IMR-90 (cell line): ENCODE measurements around the gene MAPK1. TPM values are rescaled to one million over a fixed set of nuclear protein-coding genes. Genes with fewer than 3 reads are reported as not detected.

Source experiments
- ATAC-seq: fragments of 200-7000 bp; cut with Tn5 transposase; 2 replicates; pipeline ENCODE4 v1.9.1; 2020; ENCODE audit warnings: low read depth, mild to moderate bottlenecking, moderate library complexity
- BruUV-seq: library from RNA; stranded (reverse); fragments of 400-500 nt; replicated peaks from 2 replicates; lab custom pipeline; 2021; lab: Mats Ljungman, UMichigan
- CTCF ChIA-PET: fragments of 300-600 bp; formaldehyde crosslinking; extraction: SDS; loops from one replicate; lab custom pipeline; 2021; ENCODE audit warnings: antibody characterized with exemption; lab: Yijun Ruan, JAX
- POLR2A ChIA-PET: fragments of 300-600 bp; sonication (Branson Sonifier 250); formaldehyde crosslinking; loops from one replicate; lab custom pipeline; 2022; ENCODE audit warnings: antibody characterized with exemption; ENCODE audit not compliant: unreplicated experiment; lab: Charles Lee
- DNase-seq: peaks from one replicate; pipeline ENCODE4 v3.0.0; 2013
- H2AFZ ChIP-seq: replicated peaks from 2 replicates; pipeline ENCODE3; 2013; ENCODE audit warnings: low read length, mild to moderate bottlenecking; ENCODE audit not compliant: poor library complexity
- H2AK5ac ChIP-seq: 2 replicates; pipeline ENCODE4 v1.6.1; 2013; ENCODE audit warnings: low read depth, low read length, inconsistent platforms
- H2AK9ac ChIP-seq: replicated peaks from 2 replicates; pipeline ENCODE3; 2013; ENCODE audit warnings: mild to moderate bottlenecking, low read depth, low read length, moderate library complexity; ENCODE audit not compliant: poor library complexity
- H2BK120ac ChIP-seq: 2 replicates; pipeline ENCODE4 v1.6.1; 2013; ENCODE audit warnings: low read depth, low read length, inconsistent platforms
- H2BK15ac ChIP-seq: 3 replicates; pipeline ENCODE4 v1.6.1; 2013; ENCODE audit warnings: low read depth, low read length, inconsistent platforms
- H2BK20ac ChIP-seq: 2 replicates; pipeline ENCODE4 v1.6.1; 2013; ENCODE audit warnings: low read depth, mild to moderate bottlenecking, inconsistent platforms, low read length, moderate library complexity
- H2BK5ac ChIP-seq: 2 replicates; pipeline ENCODE4 v1.6.1; 2013; ENCODE audit warnings: mild to moderate bottlenecking, low read depth, low read length, inconsistent platforms; ENCODE audit not compliant: poor library complexity, severe bottlenecking
- H3K14ac ChIP-seq: replicated peaks from 2 replicates; pipeline ENCODE4 v1.6.1; 2013; ENCODE audit warnings: low read depth, low read length, inconsistent platforms
- H3K18ac ChIP-seq: 2 replicates; pipeline ENCODE4 v1.6.1; 2013; ENCODE audit warnings: low read depth, low read length, control low read depth
- H3K23ac ChIP-seq: 2 replicates; pipeline ENCODE4 v1.6.1; 2013; ENCODE audit warnings: low read depth, low read length, inconsistent platforms
- H3K27ac ChIP-seq: 2 replicates; pipeline ENCODE4 v1.5.1; 2013; ENCODE audit warnings: mild to moderate bottlenecking, control low read depth, low read length; ENCODE audit not compliant: insufficient read depth
- H3K27me3 ChIP-seq: 2 replicates; pipeline ENCODE4 v1.6.1; 2013; ENCODE audit warnings: low read length; ENCODE audit not compliant: control insufficient read depth, insufficient read depth
- H3K36me3 ChIP-seq: 2 replicates; pipeline ENCODE4 v1.6.1; 2013; ENCODE audit warnings: low read length, mixed read lengths; ENCODE audit not compliant: control insufficient read depth, insufficient read depth
- H3K4ac ChIP-seq: 2 replicates; pipeline ENCODE4 v1.6.1; 2013; ENCODE audit warnings: low read depth, low read length, inconsistent platforms
- H3K4me1 ChIP-seq: 2 replicates; pipeline ENCODE4 v1.6.1; 2013; ENCODE audit warnings: low read length, mixed read lengths; ENCODE audit not compliant: control insufficient read depth, insufficient read depth
- H3K4me2 ChIP-seq: 2 replicates; pipeline ENCODE4 v1.6.1; 2013; ENCODE audit warnings: low read depth, mild to moderate bottlenecking, control low read depth, low read length, moderate library complexity
- H3K4me3 ChIP-seq: 2 replicates; pipeline ENCODE4 v1.5.1; 2013; ENCODE audit warnings: low read depth, mild to moderate bottlenecking, control low read depth, low read length, moderate library complexity; ENCODE audit not compliant: insufficient read depth
- H3K56ac ChIP-seq: 2 replicates; pipeline ENCODE4 v1.6.1; 2013; ENCODE audit warnings: low read length, inconsistent platforms; ENCODE audit not compliant: insufficient read depth; ENCODE audit errors: extremely low read depth
- H3K79me1 ChIP-seq, 2 experiments: 2 replicates each; pipeline ENCODE4 v1.6.1; 2013; ENCODE audit warnings: low read length in 2 of 2, inconsistent platforms in 1 of 2, low read depth in 1 of 2
- H3K9ac ChIP-seq: 2 replicates; pipeline ENCODE4 v1.6.1; 2013; ENCODE audit warnings: low read depth, low read length, control low read depth
- H3K9me1 ChIP-seq: 2 replicates; pipeline ENCODE4 v1.6.1; 2013; ENCODE audit warnings: low read length, inconsistent platforms; ENCODE audit not compliant: insufficient read depth
- H3K9me3 ChIP-seq: 2 replicates; pipeline ENCODE4 v1.6.1; 2013; ENCODE audit warnings: low read length; ENCODE audit not compliant: control insufficient read depth, insufficient read depth
- H4K20me1 ChIP-seq: 2 replicates; pipeline ENCODE4 v1.6.1; 2013; ENCODE audit warnings: low read length, inconsistent platforms; ENCODE audit not compliant: insufficient read depth
- H4K5ac ChIP-seq: 2 replicates; pipeline ENCODE4 v1.6.1; 2013; ENCODE audit warnings: mild to moderate bottlenecking, low read depth, low read length, control low read depth
- H4K8ac ChIP-seq, 2 experiments: 2 replicates each; pipeline ENCODE4 v1.6.1; 2013; ENCODE audit warnings: low read depth in 2 of 2, low read length in 2 of 2, control low read depth in 1 of 2, inconsistent platforms in 1 of 2
- H4K91ac ChIP-seq: 2 replicates; pipeline ENCODE4 v1.6.1; 2013; ENCODE audit warnings: low read depth, low read length, inconsistent platforms; ENCODE audit not compliant: insufficient read depth
- CEBPB ChIP-seq: IDR thresholded peaks from 2 replicates; pipeline ENCODE4 v1.6.1; 2012; ENCODE audit warnings: low read depth, low read length, improper control_type of control experiment
- MAFK ChIP-seq: IDR thresholded peaks from 2 replicates; pipeline ENCODE4 v1.6.1; 2012; ENCODE audit warnings: low read depth, low read length, improper control_type of control experiment
- MAZ ChIP-seq: IDR thresholded peaks from 2 replicates; pipeline ENCODE4 v1.6.1; 2012; ENCODE audit warnings: low read depth, mild to moderate bottlenecking, low read length, improper control_type of control experiment, moderate library complexity, borderline replicate concordance
- NFE2L2 ChIP-seq: fragments of 150-350 bp; IDR thresholded peaks from 2 replicates; pipeline ENCODE4 v1.6.1; 2016; ENCODE audit warnings: low read depth, mild to moderate bottlenecking, low read length
- POLR2A ChIP-seq: IDR thresholded peaks from 2 replicates; pipeline ENCODE4 v1.6.1; 2012; ENCODE audit warnings: mild to moderate bottlenecking, low read depth, low read length
- RCOR1 ChIP-seq: IDR thresholded peaks from 2 replicates; pipeline ENCODE4 v1.6.1; 2012; ENCODE audit warnings: mild to moderate bottlenecking, low read length, improper control_type of control experiment; ENCODE audit not compliant: insufficient replicate concordance
- SMC3 ChIP-seq: fragments of 150-350 bp; IDR thresholded peaks from 2 replicates; pipeline ENCODE4 v1.6.1; 2016; ENCODE audit warnings: low read depth, mild to moderate bottlenecking, antibody characterized with exemption, low read length, moderate library complexity
- WGBS, 2 experiments: methylation state at CpG; one replicate each; pipeline versions ENCODE4 v1.1.5 to v1.1.7; 2013; ENCODE audit warnings: missing lambda C conversion rate in 2 of 2; ENCODE audit not compliant: insufficient read length in 1 of 2; ENCODE audit errors: extremely low coverage in 2 of 2; 5-methylcytosine and 5-hydroxymethylcytosine counted together
- dilution Hi-C: fragments of 300-500 bp; cut with HindIII; formaldehyde crosslinking; loops from one replicate; pipeline ENCODE4 v1.14.3; 2018; ENCODE audit warnings: low sequenced_read_pairs; ENCODE audit not compliant: unreplicated experiment
- in situ Hi-C: fragments of 300-500 bp; cut with MboI; formaldehyde crosslinking; loops from 3 replicates; pipeline ENCODE4 v1.14.3; 2019; ENCODE audit warnings: low sequenced_read_pairs, inconsistent platforms, mixed read lengths
- intact Hi-C: fragments of 100-400 bp; cut with micrococcal nuclease; formaldehyde crosslinking; loops from 2 replicates; pipeline ENCODE4 v1.10.0; 2022
- polyA plus RNA-seq, 3 experiments: library from polyadenylated mRNA; depleted of rRNA; stranded (reverse); fragments of >200 nt; gene quantifications; 2 replicates each; pipeline ENCODE4 v1.2.3, GENCODE V29; 2012; ENCODE audit warnings: low replicate concordance in 1 of 3
- total RNA-seq: library from RNA; depleted of rRNA; stranded (reverse); fragments of >200 nt; gene quantifications from 2 replicates; pipeline ENCODE4 v1.2.3, GENCODE V29; 2012

MAPK1 gene
- total and polyA plus RNA-seq, 2 of the 4 experiments (the other 2 are of a cell fraction), result 41.0 to 51.3 TPM

DNA sequence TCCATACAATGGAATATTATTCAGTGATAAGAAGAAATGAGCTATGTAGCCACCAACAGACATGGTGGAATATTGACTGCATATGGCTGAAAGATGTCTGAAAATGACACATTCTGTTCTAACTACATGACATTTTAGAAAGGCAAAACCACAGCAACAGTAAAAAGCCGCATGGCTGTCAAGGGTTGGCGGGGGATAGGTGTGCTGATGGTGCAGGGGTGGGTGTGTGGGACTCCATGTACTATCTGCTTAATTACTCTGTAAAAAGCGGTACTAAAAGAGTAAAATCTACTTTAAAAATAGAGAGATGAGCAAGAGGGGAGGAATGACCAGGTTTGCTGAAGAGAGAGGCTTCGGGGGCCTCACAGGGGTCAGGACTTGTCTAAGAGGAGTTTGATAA, 115.2 kb downstream of the MAPK1 start (continued):
- TF ChIP-seq CEBPB (no peak), MAZ (no peak), POLR2A (no peak)

DNA sequence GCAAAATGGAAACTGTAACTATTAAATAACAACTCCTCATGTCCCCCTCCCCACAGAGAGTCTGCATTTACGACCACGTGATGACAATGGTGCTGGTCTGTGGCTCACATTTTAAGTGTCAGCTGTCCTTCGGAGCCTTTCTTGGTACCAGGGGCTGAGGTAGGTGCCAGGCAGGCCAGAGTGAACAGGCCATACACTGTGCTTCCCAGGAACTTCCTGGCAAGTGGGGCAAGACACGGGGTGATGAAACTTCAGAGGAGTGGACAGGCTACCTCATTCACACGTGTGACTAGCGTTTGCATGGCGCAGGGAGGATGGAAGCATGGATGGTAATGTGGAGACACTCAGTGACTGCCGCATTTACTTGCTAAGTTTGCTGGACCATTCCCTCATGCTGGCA, 121.5 kb downstream of the MAPK1 start:
- Histone ChIP-seq H3K18ac (peak overlapping the region; percentile 57), H3K36me3 (no peaks in the 10 kb centered on the region), H2BK5ac (no peak overlapping the region), H3K4me1 (peaks cover 9% of the 10 kb centered on the region; the same call in 1 of the 2 replicates), H4K91ac (peak overlapping the region; percentile 70), H4K20me1 (no peaks in the 10 kb centered on the region), H2AK5ac (peak overlapping the region; percentile 90), H3K14ac (peak overlapping the region; percentile 86), H3K4me3 (no peak overlapping the region), H2BK120ac (peak overlapping the region; percentile 81), H3K27me3 (no peaks in the 10 kb centered on the region), H4K8ac (no peak overlapping the region; a peak in 1 of 4 replicates), H4K5ac (no peak overlapping the region), H3K4me2 (no peak overlapping the region), H3K4ac (peak overlapping the region; percentile 87), H3K79me1 (no peaks in the 10 kb centered on the region), H3K27ac (no peak overlapping the region), H2BK20ac (peak overlapping the region; percentile 90), H3K9ac (no peak overlapping the region), H3K9me1 (peaks cover 9% of the 10 kb centered on the region), H2AK9ac (peak overlapping the region; percentile 39), H2BK15ac (peak overlapping the region; percentile 76; the same call in 2 of the 3 replicates), H3K9me3 (no peaks in the 10 kb centered on the region), H3K23ac (peak overlapping the region; percentile 48; the same call in 1 of the 2 replicates), H2AFZ (peak overlapping the region; percentile 56), H3K56ac (no peak overlapping the region)
- CTCF ChIA-PET, result interaction anchor here (0.6 kb wide), 1 partner anchor 179 kb away, joined by 5 read pairs; no protein-coding TSS in a partner anchor
- ATAC-seq, result no peak
- POLR2A ChIA-PET, result no interaction called here
- intact Hi-C loops, result no loop called here
- no peak for DNase-seq
- in situ Hi-C loops, result no loop called here
- dilution Hi-C loops, result no loop called here
- BruUV-seq, result no TSS peak
- TF ChIP-seq NFE2L2 (no peak), MAFK (no peak), RCOR1 (no peak), SMC3 (no peak)
- 79% methylated on average over 5 of the region's 8 CpGs; no CpG with 5 or more reads in 1 of the 2 experiments for WGBS, 2 experiments
